C4-2B (cell line): ENCODE data around the gene TAS2R5.
"Not testable (repeated sequence)": the region's sequence is repeated elsewhere in the genome, so short reads cannot be mapped to it uniquely, and the experiment has no call there.

ENCODE experiments used
- ZFX ChIP-seq: fragments of 450-650 bp; IDR thresholded peaks from 2 replicates; pipeline ENCODE4 v1.6.1; 2017
- TF ChIP-seq, protein P1 (sequence below): fragments of 450-650 bp; conservative IDR thresholded peaks from 2 replicates; pipeline ENCODE4 v1.5.1; 2017; ENCODE audit warnings: mild to moderate bottlenecking

DNA sequence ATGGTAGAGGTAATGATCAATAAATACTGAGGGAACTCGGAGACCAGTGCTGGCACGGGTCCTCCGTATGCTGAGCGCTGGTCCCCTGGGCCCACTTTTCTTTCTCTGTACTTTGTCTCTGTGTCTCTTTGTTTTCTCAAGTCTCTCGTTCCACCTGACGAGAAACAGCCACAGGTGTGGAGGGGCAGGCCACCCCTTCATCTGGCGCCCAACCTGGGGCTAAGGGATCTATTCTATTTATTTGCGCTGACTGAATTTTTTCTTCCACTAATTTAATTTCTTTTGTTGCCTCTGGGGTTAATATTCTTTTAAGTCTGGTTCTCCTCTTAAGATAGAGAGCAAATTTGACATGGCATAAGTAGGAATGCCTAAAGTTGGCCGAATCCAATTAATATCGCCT, 38.1 kb upstream of the TAS2R5 start:
- TF ChIP-seq, protein P1, sequence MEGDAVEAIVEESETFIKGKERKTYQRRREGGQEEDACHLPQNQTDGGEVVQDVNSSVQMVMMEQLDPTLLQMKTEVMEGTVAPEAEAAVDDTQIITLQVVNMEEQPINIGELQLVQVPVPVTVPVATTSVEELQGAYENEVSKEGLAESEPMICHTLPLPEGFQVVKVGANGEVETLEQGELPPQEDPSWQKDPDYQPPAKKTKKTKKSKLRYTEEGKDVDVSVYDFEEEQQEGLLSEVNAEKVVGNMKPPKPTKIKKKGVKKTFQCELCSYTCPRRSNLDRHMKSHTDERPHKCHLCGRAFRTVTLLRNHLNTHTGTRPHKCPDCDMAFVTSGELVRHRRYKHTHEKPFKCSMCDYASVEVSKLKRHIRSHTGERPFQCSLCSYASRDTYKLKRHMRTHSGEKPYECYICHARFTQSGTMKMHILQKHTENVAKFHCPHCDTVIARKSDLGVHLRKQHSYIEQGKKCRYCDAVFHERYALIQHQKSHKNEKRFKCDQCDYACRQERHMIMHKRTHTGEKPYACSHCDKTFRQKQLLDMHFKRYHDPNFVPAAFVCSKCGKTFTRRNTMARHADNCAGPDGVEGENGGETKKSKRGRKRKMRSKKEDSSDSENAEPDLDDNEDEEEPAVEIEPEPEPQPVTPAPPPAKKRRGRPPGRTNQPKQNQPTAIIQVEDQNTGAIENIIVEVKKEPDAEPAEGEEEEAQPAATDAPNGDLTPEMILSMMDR = not testable (repeated sequence)
- not testable (repeated sequence) for TF ChIP-seq ZFX
